H4 (cell line): ENCODE measurements around the gene CXCL11. TPM values are rescaled to one million over a fixed set of nuclear protein-coding genes. Genes with fewer than 3 reads are reported as not detected.
A peak's percentile ranks its signal among the peaks of the same experiment; 100 is the strongest.
"Not testable (repeated sequence)": the region's sequence is repeated elsewhere in the genome, so short reads cannot be mapped to it uniquely, and the experiment has no call there.

Experiments
- DNase-seq: peaks from one replicate; pipeline ENCODE4 v3.0.0-alpha.2; 2015; ENCODE audit warnings: low spot score
- total RNA-seq: library from RNA; depleted of rRNA; stranded (reverse); fragments of >200 nt; shearing (Covaris generic); gene quantifications from 2 replicates; pipeline ENCODE4 v1.2.3, GENCODE V29; 2014

CXCL11 gene
- total RNA-seq, 1 experiment from 2014 or later = not detected

- not testable (repeated sequence) for DNase-seq
Measured at GRCh38 chr4:76042241-76042998, 6.5 kb upstream of the CXCL11 start.

GRCh38 chr4:76036855-76037254, 985 bp upstream of the CXCL11 start:
- no peak for DNase-seq

DNA sequence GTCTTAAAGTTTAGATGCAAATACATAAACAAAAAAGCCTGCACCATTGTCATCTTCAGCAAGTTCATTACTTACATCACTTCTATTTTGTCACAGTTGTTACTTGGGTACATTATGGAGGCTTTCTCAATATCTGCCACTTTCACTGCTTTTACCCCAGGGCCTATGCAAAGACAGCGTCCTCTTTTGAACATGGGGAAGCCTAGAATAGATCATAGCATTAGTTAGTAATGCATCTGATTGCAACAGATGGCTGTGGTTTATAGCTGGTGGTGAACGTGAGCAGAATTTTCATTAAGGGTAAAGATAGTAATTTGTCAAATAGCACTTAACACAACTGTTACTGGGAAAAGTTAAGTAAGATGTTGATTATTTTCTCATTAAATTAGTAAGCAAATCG, 729 bp downstream of the CXCL11 start:
- no peak for DNase-seq

- no peak for DNase-seq
Measured at GRCh38 chr4:76029300-76029699, 6.6 kb downstream of the CXCL11 start.

- no peak for DNase-seq
Measured at GRCh38 chr4:76028350-76028765, 7.5 kb downstream of the CXCL11 start.

DNA sequence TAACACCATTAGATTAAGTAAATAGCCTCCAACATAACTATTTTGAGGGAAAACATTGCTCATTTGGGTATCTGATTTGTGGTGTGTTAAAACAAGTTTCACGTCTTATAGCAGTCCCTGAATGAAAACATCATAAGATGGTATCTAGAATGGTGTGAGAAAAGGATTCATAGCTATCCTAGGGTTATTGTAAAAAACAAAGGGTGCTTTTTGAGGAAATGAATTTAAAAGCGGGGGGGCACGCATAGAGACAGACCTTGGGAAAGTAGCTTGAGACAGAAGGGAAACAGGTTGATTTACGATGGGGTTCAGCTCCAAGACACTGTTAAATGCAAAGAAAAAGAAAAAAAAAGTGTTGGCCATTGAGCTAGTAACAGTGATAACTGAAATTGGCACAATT, 11.8 kb downstream of the CXCL11 start:
- no peak for DNase-seq

GRCh38 chr4:76023389-76023788, 12.5 kb downstream of the CXCL11 start, which contains the start of gene CXCL10:
CXCL10 (minus strand) TSS chr4:76023497; CDS start chr4:76023431, 66 bp downstream.
- DNase-seq = no peak

GRCh38 chr4:76022677-76023076, 13.2 kb downstream of the CXCL11 start:
- no peak for DNase-seq

- DNase-seq = no peak
Measured at GRCh38 chr4:76022031-76022430, 13.8 kb downstream of the CXCL11 start.

GRCh38 chr4:76017056-76017686, 18.7 kb downstream of the CXCL11 start:
- no peak for DNase-seq

DNA sequence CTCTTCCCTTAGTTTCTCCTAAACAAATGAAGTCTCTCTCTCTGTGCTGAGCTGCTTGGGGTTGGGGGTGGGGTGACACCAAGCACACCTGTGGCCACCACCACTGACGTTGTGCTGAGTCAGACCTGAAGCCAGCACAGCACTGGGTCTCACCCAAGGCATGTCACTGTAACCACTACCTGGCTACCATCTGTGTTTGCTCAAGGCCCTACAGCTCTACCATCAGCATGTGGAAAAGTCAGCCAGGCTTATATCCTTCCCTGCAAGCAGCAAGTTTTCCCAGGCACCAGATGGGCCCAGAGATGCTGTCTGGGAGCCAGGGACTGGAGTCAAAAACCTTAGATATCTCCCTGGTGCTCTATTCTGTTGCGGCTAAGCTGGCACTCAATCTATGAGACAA, 19.5 kb downstream of the CXCL11 start:
- DNase-seq = no peak

- no peak for DNase-seq
Measured at GRCh38 chr4:76013540-76013939, 22.3 kb downstream of the CXCL11 start.

- peak; percentile 45 for DNase-seq
Measured at GRCh38 chr4:76012388-76012801, 23.5 kb downstream of the CXCL11 start.

GRCh38 chr4:76011700-76012387, 24.0 kb downstream of the CXCL11 start:
- DNase-seq = peak; percentile 53

DNA sequence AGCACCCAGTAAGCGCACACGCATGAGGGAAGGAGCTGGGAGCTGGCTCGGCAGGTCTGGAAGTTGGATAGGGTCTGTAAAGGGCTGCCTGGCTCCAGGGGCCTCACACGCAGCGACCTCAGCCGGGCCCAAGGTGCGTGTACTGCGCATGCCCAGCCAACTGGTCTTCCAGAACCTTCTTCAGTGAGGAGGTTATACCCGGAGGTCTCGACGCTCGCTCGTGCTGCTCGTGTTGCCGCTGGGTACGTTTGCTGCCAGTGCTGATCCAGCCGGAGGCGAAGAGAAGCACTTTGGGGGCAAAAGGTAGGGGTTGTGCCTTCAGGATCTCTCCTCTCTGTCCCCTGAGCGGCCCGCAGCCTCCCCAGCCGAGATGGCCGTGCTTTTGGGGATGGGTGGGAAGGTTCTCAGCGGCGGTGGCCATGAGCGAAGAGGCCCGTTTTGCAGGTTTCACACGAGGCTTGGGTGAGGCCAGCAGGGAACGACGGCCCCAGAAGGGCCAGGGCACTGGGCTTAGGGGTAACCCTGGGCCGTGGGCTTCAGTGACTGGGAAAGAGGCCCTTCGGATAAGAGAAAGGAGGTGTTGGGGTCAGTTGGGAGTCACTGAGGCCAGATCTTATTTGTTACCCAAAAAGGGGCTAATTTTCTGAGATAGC, 24.7 kb downstream of the CXCL11 start:
- DNase-seq = no peak

DNA sequence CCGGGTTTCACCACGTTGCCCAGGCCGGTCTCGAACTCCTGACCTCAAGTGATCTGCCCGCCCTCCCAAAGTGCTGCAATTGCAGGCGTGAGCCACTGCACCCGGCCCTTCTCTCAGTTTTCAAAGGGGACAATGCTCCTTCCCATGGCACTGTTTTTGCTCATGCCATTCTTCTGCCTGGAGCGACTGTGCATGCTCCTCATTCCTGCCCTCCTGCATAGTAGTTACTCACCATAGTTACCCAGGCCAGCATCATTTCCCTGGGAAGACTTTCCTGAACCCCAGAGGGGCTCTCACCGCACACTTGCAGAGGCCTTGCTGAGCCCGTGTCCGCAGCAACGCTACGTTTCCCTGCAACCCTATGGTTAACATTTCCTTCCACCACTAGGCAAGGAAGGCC, 25.3 kb downstream of the CXCL11 start:
- no peak for DNase-seq

DNA sequence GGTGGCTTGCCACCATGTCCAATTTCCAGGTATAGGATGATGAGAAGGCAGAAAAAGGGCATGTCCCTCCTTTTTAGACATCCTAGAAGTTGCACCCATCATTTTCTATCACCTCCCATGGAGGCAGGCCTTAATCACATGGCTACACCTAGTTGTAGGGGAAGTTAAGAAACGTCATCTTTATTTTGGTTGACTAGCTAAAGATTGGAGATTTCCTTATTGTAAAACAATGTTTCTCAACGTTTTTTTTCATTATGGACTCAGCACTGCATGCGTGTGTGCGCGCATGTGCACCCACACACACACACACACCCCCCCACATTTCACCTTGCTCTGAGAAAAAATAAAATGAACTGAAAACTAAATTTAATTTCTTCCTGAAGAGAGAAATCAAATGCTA, 26.6 kb downstream of the CXCL11 start:
- DNase-seq = no peak

DNA sequence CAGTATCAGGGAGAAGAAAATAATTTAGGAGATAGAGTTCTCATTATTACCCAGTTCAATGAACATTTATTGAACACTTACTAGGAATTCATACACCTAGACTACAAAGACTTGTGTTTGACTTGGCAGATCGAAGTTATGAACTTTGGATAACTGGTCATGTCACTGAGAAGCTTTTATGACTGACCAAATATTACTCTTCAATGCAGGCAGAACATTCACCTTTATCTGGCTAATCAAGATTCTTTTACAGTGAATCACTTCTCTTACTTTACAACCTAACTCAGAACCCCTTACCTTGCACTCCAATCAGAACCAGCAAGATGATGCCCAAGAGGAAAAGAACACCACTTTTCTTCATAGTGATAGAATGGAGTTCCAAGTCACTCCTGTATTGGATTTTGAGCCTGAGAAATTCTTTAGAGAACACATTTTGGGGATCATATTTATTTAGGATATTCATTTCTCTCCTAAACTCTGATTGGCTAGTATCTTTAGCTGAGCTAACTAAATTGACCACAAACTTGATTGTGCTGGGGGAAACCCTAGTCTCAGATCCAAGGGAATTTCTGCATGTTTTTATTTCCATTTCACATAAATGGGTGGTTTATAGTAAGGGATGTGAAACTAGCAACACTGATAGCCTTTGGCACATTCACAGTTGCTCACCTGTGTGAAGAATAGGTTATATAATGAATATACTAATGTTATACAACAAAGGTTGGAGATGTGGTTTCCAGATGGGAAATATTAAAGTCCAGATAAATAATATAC, 28.6 kb downstream of the CXCL11 start, which contains the start of gene CXCL9:
TSS of gene CXCL9 (minus strand) at position 421 of the 774 bp plus-strand sequence. CDS start at position 361, 60 bp downstream.
- no peak for DNase-seq

DNA sequence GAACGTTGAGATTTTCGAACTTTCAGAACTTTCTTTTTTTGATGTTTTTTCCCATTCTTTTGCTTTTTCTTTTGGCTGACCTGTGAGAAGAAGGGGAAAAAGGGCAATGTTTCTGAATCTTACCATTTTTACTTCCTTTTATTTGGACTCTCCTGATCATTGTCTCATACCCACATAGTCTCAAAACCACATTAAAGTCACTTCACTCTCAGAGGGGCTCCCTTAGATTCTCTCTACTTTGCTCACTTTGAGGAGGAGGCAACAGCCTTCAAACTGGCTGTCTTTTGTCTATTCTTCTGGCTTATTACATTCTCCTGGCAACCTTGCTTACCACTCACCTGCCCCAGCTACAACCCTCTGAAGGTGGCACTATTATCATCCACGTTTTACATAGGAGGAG, 32.2 kb downstream of the CXCL11 start:
- no peak for DNase-seq

DNA sequence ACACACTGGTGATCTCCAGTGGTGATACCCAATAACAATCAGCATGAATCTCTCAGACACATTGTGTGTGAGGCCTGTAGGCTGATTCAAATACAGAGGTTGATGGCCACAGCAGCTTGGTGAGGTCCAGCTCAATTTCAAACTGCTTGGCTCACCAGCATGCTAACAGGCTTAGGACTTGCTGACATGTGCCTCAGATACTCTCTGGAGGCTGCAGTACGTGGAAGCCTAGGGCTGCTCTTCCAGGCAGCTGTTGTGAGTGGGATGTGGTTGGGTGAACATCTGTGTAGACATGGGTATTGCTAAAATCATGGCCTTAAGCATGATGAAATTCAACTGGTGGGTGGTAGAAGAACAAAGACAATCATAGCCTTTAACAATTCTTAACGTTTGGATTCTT, 32.8 kb downstream of the CXCL11 start:
- DNase-seq = no peak

GRCh38 chr4:76002176-76002575, 33.7 kb downstream of the CXCL11 start:
- no peak for DNase-seq
